ENCODE data around the gene MSX2.
A peak's percentile ranks its signal among the peaks of the same experiment; 100 is the strongest.

Gene MSX2

DNA sequence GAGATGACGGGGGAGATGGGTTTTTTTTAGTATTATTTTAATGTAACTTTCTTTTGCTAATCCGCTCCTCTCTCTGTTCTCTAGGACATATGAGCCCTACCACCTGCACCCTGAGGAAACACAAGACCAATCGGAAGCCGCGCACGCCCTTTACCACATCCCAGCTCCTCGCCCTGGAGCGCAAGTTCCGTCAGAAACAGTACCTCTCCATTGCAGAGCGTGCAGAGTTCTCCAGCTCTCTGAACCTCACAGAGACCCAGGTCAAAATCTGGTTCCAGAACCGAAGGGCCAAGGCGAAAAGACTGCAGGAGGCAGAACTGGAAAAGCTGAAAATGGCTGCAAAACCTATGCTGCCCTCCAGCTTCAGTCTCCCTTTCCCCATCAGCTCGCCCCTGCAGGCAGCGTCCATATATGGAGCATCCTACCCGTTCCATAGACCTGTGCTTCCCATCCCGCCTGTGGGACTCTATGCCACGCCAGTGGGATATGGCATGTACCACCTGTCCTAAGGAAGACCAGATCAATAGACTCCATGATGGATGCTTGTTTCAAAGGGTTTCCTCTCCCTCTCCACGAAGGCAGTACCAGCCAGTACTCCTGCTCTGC, 4.8 kb downstream of the MSX2 start:
- Histone ChIP-seq H3K9ac (ENCODE audit: low read length) (no peak overlapping the region), H3K27me3 (ENCODE audit: control insufficient read depth, insufficient read depth, low read length) (peaks cover 40% of the 10 kb centered on the region), H3K4me3 (ENCODE audit: low read length) (no peak overlapping the region), H3K36me3 (ENCODE audit: control insufficient read depth, insufficient read depth, low read length) (no peaks in the 10 kb centered on the region), H3K9me3 (ENCODE audit: control insufficient read depth, low read length) (no peaks in the 10 kb centered on the region), H3K4me1 (ENCODE audit: control insufficient read depth, insufficient read depth, low read length) (peaks cover 10% of the 10 kb centered on the region)

DNA sequence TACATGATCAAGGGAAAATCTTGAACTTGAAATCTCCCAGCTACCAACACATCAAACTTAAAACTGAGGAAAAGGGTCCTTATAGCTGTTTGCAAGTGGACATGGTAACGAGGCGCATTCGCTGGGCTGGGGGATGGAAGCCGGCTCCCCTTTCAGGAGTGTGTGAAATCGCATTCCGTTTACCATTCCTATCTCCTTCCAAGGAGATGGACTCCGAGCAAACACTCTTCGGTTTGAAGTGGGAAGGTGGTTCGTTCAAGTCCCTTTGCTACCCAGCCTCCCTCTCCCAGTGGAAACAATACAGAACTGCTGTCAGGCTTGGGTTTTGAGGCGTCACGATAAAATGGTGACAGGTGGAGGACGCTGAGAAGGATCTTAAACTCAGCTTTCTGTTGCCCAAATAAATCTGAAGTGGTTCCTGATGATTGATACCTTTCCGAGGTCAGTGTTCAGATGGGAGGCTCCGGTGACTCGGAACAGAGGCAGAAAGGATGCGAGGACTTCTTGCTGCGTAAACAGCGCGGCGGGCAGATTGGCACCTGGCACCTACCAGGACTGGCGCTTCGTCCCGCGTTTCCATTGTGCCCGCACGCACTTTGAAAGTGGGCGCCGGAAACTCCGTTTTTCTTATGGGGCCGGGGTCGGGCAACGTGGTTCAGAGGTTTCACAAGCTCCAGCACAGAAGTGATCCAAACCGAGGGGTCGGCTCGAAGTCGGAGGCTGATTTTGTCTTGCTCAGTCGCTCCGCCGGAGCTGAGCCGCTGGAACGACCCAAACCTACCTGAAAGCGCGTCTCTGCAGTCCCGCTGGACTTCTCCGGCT, 7.0 kb downstream of the MSX2 start:
- H3K4me3 ChIP-seq (ENCODE audit: low read length): no peak overlapping the region
- H3K9ac ChIP-seq (ENCODE audit: low read length): no peak overlapping the region
- H3K9me3 ChIP-seq (ENCODE audit: control insufficient read depth, low read length): no peaks in the 10 kb centered on the region
- peaks cover 49% of the 10 kb centered on the region for H3K27me3 ChIP-seq (ENCODE audit: control insufficient read depth, insufficient read depth, low read length)
- H3K4me1 ChIP-seq (ENCODE audit: control insufficient read depth, insufficient read depth, low read length): peaks cover 23% of the 10 kb centered on the region
- no peaks in the 10 kb centered on the region for H3K36me3 ChIP-seq (ENCODE audit: control insufficient read depth, insufficient read depth, low read length)

DNA sequence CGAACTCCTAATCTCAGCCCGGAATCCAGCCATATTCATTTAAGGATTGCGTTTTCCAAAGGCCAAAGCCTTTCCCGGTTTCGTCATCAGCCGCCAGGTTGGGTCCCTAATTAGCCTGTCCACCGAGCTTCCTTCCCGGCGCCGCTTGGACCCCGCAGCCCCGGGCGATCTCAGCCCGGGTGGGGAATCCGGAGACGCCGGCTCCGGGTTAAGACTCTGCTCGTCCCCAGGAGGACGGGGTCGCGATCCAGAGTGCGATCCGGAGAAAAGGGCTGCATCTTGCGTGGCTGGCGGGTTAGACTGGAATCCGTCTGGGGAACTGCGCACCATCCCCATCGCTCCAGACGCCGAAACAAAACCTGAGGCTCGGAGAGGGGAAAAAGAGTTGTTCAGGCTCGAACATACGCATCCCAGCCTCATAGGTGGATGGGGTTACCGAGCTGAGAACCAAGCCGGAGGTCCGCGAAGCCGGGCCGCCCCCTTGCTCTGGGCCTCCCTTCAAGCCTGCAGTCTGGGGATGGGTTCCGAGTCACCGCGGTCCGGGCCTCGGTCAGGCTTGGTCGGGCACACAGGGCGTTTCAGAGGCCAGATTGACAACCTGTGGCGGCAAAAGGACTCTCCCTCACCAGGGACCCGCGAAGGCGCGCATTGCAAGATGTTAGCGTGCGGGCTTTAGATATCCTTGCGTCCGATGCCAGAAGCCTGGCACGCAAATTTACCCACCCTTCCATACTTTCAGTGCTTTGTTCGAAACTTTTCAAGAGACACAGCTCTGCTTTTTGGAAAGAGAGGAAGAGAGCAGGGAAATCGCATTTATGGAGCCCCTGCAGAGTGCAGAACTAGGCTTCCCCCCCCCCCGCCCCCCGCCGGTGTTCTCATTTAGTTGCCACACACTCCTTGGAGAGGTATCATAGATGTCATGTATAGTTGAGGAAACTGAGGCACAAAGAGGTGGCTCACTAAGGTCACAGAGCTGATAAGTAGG, 7.9 kb downstream of the MSX2 start:
- no peaks in the 10 kb centered on the region for H3K9me3 ChIP-seq (ENCODE audit: control insufficient read depth, low read length)
- H3K4me1 ChIP-seq (ENCODE audit: control insufficient read depth, insufficient read depth, low read length): peaks cover 15% of the 10 kb centered on the region
- H3K36me3 ChIP-seq (ENCODE audit: control insufficient read depth, insufficient read depth, low read length): no peaks in the 10 kb centered on the region
- H3K27me3 ChIP-seq (ENCODE audit: control insufficient read depth, insufficient read depth, low read length): peaks cover 51% of the 10 kb centered on the region
- H3K4me3 ChIP-seq (ENCODE audit: low read length): no peak overlapping the region
- no peak overlapping the region for H3K9ac ChIP-seq (ENCODE audit: low read length)

GRCh38 chr5:174733091-174733690, 8.8 kb downstream of the MSX2 start:
- peaks cover 13% of the 10 kb centered on the region for H3K4me1 ChIP-seq (ENCODE audit: control insufficient read depth, insufficient read depth, low read length)
- H3K9ac ChIP-seq (ENCODE audit: low read length): no peak overlapping the region
- H3K27me3 ChIP-seq (ENCODE audit: control insufficient read depth, insufficient read depth, low read length): peaks cover 51% of the 10 kb centered on the region
- H3K4me3 ChIP-seq (ENCODE audit: low read length): no peak overlapping the region
- no peaks in the 10 kb centered on the region for H3K9me3 ChIP-seq (ENCODE audit: control insufficient read depth, low read length)
- no peaks in the 10 kb centered on the region for H3K36me3 ChIP-seq (ENCODE audit: control insufficient read depth, insufficient read depth, low read length)

DNA sequence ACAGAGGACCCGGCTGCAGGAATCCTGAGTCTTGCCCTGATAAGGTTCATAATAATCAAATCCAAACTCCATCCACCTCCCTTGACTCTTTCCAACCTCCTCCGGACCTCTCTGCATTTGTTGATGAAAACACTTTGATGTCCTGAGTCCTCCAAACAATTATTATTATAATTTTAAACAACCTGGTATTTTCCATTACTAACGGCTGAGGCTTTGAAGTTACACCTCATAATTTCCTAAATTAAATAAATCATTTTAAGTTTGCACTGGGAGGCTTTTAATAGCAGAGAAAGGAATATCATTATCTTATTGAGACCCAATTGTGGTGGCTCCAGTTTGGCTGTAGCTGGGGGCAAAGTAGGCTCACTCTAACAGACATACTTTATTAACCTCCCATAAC, 9.5 kb downstream of the MSX2 start:
- Histone ChIP-seq H3K4me1 (ENCODE audit: control insufficient read depth, insufficient read depth, low read length) (peaks cover 13% of the 10 kb centered on the region), H3K36me3 (ENCODE audit: control insufficient read depth, insufficient read depth, low read length) (no peaks in the 10 kb centered on the region), H3K9ac (ENCODE audit: low read length) (no peak overlapping the region), H3K27me3 (ENCODE audit: control insufficient read depth, insufficient read depth, low read length) (peaks cover 51% of the 10 kb centered on the region), H3K9me3 (ENCODE audit: control insufficient read depth, low read length) (no peaks in the 10 kb centered on the region), H3K4me3 (ENCODE audit: low read length) (no peak overlapping the region)

GRCh38 chr5:174734571-174735497, 10.5 kb downstream of the MSX2 start:
- peaks cover 51% of the 10 kb centered on the region for H3K27me3 ChIP-seq (ENCODE audit: control insufficient read depth, insufficient read depth, low read length)
- H3K9ac ChIP-seq (ENCODE audit: low read length): no peak overlapping the region
- peaks cover 13% of the 10 kb centered on the region for H3K4me1 ChIP-seq (ENCODE audit: control insufficient read depth, insufficient read depth, low read length)
- H3K36me3 ChIP-seq (ENCODE audit: control insufficient read depth, insufficient read depth, low read length): no peaks in the 10 kb centered on the region
- no peaks in the 10 kb centered on the region for H3K9me3 ChIP-seq (ENCODE audit: control insufficient read depth, low read length)
- peak overlapping the region; percentile 5 for H3K4me3 ChIP-seq (ENCODE audit: low read length)

DNA sequence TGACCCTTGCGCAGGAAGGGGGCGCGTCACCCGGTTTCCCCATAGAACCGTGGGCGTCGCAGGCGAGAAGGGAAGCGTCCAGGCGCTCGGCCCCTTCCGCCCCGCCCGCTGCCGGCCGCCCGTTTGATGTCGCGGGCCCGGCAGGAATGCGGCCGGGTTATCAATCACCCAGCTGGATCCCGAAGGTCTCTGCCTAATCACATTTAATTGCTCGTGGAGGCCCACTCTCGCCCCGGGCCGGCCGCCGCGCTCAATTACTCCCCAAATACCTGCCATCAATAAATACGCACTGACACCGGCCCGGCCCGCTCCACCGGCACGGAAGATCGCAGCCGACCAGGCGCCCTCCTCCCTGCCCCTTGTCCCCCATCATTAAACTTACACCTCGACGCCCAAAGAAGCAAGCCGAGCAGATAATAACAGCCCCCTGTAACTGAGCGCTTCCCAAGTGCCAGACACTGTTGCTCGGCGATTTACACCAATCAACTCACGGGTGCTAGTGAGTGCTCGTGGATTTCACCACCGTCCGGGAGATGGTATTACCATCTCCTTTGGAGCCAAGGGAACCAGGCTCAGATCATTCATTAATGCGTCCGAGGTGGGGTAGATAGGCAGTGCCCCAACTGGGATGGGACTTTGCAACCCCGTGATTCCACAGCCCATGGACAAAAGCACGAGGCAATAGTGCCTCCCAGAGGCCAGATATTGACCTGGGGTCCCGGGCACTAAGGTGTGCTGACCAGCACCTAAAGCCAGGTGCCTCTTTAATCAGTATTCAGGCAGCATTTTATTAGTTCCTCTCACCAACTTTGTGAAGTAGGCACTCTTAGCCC, 11.3 kb downstream of the MSX2 start:
- Histone ChIP-seq H3K27me3 (ENCODE audit: control insufficient read depth, insufficient read depth, low read length) (peaks cover 51% of the 10 kb centered on the region), H3K9me3 (ENCODE audit: control insufficient read depth, low read length) (no peaks in the 10 kb centered on the region), H3K4me3 (ENCODE audit: low read length) (peak overlapping the region; percentile 5), H3K36me3 (ENCODE audit: control insufficient read depth, insufficient read depth, low read length) (no peaks in the 10 kb centered on the region), H3K9ac (ENCODE audit: low read length) (no peak overlapping the region), H3K4me1 (ENCODE audit: control insufficient read depth, insufficient read depth, low read length) (peaks cover 13% of the 10 kb centered on the region)

- H3K4me1 ChIP-seq (ENCODE audit: control insufficient read depth, insufficient read depth, low read length): peaks cover 13% of the 10 kb centered on the region
- H3K36me3 ChIP-seq (ENCODE audit: control insufficient read depth, insufficient read depth, low read length): no peaks in the 10 kb centered on the region
- peaks cover 47% of the 10 kb centered on the region for H3K27me3 ChIP-seq (ENCODE audit: control insufficient read depth, insufficient read depth, low read length)
- H3K9me3 ChIP-seq (ENCODE audit: control insufficient read depth, low read length): no peaks in the 10 kb centered on the region
- no peak overlapping the region for H3K9ac ChIP-seq (ENCODE audit: low read length)
- no peak overlapping the region for H3K4me3 ChIP-seq (ENCODE audit: low read length)
These were observed 11.9 kb downstream of the MSX2 start for GRCh38 chr5:174736331-174736721.

GRCh38 chr5:174736777-174737176, 12.4 kb downstream of the MSX2 start:
- Histone ChIP-seq H3K9me3 (ENCODE audit: control insufficient read depth, low read length) (no peaks in the 10 kb centered on the region), H3K9ac (ENCODE audit: low read length) (no peak overlapping the region), H3K27me3 (ENCODE audit: control insufficient read depth, insufficient read depth, low read length) (peaks cover 43% of the 10 kb centered on the region), H3K4me1 (ENCODE audit: control insufficient read depth, insufficient read depth, low read length) (peaks cover 13% of the 10 kb centered on the region), H3K4me3 (ENCODE audit: low read length) (no peak overlapping the region), H3K36me3 (ENCODE audit: control insufficient read depth, insufficient read depth, low read length) (no peaks in the 10 kb centered on the region)

DNA sequence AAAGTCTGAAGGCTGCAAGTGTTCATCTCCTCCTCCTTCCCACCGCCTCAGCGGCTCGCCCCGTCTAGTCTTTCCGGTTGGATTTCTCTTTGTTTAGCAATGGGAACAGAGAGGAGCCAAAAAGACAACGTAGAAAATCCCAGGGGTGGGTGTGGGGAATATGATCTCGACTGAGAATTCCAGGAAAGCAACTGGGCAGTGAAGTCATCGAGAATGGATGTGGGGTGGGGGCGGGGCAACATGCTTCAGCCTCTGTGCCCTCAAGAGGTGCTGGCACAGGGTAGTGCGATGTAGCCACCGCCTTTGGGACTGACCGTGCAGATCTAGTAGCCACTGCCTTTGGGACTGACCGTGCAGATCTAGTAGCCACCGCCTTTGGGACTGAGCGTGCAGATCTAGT, 12.9 kb downstream of the MSX2 start:
- Histone ChIP-seq H3K4me3 (ENCODE audit: low read length) (no peak overlapping the region), H3K9me3 (ENCODE audit: control insufficient read depth, low read length) (no peaks in the 10 kb centered on the region), H3K4me1 (ENCODE audit: control insufficient read depth, insufficient read depth, low read length) (peaks cover 13% of the 10 kb centered on the region), H3K9ac (ENCODE audit: low read length) (no peak overlapping the region), H3K27me3 (ENCODE audit: control insufficient read depth, insufficient read depth, low read length) (peaks cover 37% of the 10 kb centered on the region), H3K36me3 (ENCODE audit: control insufficient read depth, insufficient read depth, low read length) (no peaks in the 10 kb centered on the region)

Measured in mucosa of stomach (tissue), 1 donor.